ENCODE results near the gene PPM1H.

The PPM1H gene

DNA sequence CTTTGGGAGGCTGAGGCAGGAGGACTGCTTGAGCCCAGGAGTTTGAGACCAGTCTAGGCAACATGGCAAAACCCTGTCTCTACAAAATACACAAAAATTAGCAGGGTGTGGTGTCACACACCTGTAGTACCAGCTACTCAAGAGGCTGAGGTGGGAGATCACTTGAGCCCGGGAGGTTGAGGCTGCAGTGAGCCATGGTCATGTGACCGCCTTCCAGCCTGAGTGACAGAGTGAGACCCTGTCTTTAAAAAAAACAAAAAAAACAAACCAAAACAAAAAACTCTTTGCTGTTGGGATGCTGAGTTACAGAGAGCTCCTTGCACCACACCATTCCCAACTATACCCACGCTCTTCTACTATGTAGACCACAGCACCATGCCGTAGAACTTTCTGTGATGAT is 221.2 kb downstream of the PPM1H start:
- no peak for DNase-seq (ENCODE audit: low read depth)

DNA sequence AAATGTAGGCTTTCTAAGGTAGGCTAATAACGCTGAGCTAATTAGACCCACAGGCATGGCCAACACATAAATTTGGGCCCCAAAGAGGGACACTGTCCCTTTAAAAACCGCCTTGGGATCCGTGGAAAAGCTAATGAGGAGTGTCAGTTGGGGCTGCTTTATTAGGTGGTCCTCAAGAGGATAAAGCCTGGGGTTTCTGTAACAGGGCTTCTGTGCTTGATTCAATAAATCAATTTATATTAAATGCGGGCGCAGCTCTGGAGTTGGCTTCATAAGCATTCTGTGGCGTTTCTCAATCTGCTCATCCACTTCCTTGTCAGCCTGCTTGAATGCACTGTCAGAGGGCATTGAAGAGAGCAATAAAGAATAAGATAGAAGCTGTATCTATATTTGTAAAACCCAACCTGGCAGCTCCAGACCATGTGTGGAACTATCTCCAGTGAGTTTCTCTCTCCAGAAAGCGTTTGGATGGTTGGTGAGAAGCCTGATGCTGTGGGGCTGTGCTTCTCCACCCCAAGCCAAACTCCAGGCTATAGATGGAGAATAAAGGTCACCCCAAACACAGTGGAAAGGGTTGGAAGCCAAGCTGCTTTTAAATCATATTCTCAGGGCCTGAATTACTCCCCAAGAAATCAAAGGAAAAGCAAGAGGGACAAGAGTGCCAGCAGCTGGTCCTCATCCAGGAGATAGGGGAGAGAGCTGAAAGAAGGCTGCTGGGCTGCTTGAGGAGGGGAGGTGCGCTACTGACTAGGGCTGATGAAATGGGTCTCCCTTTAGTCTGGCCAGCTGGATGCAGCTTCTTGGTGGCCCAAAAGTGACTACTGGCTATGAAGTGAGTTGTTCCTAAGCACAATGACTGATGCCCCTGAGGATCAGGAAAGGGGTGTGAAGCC is 222.0 kb downstream of the PPM1H start:
- DNase-seq (ENCODE audit: low read depth) = no peak

DNA sequence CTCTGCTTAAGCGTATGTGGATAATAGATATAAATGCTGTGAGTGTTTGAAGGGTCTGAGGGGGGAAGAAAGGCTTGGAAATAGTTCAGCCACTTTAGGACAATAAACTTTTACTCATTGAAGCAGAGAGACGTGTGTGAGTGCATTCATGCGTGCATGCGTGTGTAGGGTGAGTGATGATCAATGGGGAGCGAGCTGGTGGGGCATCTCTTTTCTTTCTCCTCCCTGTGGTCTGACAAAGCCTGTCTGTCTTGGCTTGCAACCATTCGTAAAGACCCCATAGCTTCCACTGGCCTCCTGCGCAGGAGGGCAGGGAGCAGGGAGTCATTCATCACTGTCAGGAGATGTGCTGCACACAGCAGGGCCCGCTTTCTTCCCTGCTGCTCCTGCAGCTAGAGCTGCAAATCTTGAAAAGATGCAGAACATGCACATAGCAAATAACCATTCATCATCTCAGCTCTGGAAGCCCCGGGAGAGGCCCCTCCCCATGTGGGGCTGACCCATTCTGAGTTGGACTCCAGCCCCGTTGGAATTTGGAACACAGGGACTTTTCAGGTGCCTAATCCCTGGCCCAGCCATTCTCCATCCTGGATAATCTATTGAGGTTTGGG is 223.2 kb downstream of the PPM1H start:
- no peak for DNase-seq (ENCODE audit: low read depth)

DNA sequence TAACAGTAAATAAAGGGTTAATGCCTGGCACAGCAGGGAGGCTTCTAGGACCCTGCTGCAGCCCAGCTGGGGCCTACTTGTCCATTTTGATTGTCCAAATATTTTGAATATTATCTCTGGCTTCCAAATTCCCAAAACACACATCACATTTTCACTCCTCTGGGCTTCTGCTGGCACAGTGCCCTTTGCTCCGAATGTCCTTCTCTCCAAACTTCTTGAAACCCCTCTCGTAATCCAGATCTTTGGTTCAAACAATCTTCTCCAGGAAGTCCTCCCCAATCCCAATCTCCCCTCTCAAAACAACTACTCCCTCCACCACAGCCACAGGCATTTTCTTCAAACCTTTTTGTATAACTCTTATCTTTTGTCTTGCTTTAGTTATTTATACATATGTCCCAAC is 225.6 kb downstream of the PPM1H start:
- DNase-seq (ENCODE audit: low read depth) = no peak

DNA sequence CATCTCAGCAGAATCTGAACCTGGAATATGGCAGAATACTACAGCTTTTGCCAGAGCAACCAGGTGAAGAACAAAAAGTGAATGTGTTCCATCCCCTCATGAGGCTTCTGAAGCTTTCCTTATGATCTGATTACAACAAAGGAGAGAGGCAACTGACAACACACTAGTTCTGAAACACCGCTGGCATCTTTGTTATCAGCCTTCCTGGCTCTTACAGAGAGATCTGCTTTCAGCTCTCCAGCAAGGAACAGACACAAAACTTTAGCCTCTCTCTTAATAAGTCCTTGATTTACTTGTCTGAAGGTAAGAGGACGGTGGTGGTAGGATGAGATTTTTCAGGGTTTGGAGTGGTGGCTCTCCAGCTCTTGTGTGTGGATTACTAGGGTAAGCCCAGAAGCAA is 227.0 kb downstream of the PPM1H start:
- no peak for DNase-seq (ENCODE audit: low read depth)

DNA sequence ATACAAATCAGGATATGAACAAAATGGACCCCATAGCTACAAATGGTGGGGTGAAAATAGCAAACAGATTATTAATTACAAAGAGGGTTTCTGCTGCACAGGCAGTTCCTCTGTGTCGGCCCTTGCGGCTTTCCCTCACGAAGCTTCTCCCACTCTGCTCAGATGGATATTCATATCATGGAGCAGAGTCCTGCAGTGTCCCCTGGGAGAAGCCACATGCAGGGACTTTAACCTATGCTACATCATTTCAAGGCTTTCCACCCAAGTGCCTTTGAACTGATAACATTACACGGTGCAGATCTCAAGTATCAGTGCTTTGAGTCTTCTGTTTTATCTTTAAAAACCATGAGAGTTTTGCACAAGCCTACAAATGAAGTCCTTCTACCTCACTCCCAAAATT is 229.1 kb downstream of the PPM1H start:
- no peak for DNase-seq (ENCODE audit: low read depth)

DNA sequence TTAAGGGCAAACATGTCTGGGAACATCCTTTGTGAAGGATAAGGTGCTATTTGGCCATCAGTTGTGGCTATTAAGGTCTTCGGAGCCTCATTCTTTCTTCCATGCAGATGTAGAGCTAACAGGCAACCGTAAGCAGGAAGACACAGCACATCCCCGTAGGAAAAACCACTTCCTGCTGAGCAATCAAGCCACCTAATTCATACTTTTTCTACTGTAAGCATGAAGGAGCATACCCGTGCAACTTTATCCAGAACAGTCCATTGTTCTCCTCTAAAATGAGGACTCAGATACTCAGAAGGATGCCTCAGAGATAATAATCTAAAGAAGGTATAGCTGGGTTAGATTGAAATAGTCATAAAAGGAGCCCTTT is 232.0 kb downstream of the PPM1H start:
- no peak for DNase-seq (ENCODE audit: low read depth)

DNA sequence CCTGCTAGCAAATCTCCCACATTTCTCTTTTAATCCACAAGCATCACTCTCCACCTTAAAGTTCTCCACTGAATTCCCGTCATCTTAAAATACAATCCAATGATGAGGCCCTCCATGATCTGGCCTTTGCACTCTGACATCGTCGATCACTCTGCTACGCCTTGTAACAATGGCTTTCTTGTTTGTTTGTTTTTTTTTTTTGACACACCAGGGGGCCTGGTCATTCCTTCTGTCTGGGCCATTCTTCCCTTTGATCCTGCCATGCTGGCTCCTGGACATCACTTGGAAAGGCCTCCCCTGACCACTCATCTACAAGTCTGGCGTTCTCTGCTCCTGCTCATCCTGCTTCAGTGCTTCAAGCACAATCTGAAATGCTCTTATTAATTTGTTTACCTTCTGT is 233.5 kb downstream of the PPM1H start:
- no peak for DNase-seq (ENCODE audit: low read depth)

DNA sequence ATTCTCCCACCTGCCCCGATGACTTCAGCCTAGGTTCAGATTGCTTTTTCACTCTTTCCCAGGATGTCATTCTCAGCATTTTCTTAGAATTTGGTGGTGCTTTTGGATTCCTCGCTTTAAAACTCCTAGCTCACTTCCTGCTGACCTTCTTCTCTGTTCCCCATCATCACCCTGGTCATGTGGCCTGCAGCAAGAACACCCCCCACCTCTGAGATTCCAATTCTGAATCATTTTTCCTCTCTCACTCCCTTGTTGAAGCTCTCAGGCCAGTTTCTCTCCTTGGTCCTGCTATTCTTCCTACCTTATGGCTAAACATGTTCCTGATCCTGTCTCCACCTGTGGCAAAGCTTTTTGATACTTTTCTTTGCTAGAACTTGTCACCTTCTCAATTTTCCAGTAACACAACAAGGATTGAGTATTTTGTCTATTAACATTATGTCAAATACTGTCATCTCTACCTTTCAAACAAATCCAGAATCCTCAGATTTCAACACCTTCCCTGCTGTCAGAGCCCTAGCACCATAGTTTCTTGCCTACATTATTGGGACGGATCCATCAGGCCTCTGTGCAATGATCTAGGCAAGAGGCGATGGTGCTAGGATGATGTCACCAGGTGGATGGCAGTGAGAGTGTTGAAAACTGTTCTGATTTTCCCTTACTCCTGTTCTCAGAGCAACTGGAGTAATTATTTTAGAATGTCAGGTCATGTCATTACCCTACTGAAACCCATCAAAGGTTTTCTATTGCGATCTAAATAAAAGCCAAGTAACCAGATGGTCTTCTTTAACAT is 234.7 kb downstream of the PPM1H start:
- no peak for DNase-seq (ENCODE audit: low read depth)

DNA sequence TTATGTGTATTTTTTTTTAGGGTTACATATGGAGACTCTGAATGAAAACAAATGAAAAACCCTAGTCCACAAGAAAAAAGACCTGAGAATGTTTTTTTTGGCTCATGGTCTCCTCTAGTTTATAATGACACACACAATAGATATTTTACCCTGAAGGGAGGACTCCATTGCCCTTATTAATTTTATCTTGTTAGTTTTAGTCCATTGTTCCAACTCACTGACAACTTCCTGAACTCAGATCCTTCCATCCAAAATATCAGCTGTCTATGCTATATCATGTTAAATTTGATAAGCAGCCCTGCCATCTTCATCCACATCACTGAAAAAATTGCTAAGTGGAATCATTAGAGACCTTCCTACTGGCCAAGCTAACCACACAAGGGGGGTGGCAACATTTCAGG is 236.2 kb downstream of the PPM1H start:
- DNase-seq (ENCODE audit: low read depth) = peak; percentile 59

DNA sequence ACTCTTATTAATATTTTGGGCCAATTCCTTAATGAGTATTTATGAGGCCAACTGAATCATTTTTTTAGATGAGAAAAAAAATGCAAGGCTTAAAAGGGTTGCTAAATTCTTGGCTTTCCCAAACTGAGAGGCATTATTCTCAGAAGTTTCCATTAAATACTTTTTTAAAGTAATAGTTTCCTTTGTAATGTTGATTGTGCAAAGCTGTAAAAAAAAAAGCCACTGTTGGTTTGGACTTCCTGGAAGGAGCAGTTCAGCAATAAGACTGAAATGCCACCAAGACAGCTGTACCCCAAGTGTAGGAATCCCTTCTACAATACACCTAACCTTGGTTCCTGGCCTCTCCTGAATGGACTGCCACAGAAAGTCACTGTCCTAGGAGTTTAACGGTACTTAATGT is 237.1 kb downstream of the PPM1H start:
- no peak for DNase-seq (ENCODE audit: low read depth)

DNA sequence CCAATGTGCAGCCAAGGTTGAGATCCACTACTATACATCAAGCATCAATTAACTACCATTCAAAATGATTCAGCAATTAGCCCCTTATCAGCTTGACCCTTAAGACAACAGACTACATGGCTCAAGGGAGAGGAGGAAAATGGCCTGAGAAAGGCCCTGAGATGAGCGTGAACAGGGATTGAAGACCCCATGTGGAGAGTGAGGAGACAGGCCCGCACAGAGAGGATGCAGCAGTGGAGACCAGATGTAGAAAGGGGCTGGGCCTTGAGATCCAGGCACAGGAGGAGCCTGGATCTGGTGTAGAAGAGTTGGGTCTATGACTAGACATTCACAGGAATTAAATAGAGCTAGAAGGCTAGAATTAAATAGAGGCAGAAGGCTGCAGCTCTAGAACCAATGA is 239.3 kb downstream of the PPM1H start:
- no peak for DNase-seq (ENCODE audit: low read depth)

DNA sequence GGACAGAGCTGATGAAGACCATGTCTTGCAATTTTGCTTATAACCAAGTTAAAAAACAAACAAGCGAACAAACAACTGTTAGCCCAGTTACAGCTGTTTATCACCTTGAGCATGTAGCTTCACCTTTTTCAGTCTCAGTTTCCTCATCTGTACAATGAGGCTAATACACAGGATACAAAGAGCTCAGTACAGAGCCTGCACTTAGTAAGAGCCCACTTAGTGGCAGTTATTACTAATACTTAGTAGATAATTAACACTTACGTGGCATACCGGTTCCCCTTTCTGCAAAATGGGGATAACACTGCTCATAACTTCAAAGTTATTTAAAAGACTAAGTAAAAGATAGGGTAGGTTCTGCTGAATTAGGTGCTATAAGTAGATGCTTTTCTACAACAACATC is 240.3 kb downstream of the PPM1H start:
- no peak for DNase-seq (ENCODE audit: low read depth)

DNA sequence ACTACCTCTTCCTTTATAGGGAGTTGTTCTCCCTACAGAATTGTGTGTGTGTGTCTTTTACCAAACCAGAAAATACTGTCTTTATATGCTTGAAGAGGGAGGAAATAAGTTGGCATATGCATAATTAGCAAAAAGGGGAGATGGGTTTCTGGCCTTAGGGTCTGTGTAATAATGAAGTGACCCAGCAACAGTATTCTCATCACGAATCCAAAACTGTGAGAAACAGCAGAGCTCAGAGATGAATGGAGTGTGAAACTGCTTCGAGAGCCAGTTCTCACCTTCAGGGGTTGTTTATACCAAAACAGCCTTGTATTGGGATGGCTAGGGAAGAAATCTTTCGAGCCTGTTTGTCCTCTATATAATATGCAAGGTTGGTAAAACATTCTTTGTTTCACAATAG is 240.8 kb downstream of the PPM1H start:
- DNase-seq (ENCODE audit: low read depth) = no peak

DNA sequence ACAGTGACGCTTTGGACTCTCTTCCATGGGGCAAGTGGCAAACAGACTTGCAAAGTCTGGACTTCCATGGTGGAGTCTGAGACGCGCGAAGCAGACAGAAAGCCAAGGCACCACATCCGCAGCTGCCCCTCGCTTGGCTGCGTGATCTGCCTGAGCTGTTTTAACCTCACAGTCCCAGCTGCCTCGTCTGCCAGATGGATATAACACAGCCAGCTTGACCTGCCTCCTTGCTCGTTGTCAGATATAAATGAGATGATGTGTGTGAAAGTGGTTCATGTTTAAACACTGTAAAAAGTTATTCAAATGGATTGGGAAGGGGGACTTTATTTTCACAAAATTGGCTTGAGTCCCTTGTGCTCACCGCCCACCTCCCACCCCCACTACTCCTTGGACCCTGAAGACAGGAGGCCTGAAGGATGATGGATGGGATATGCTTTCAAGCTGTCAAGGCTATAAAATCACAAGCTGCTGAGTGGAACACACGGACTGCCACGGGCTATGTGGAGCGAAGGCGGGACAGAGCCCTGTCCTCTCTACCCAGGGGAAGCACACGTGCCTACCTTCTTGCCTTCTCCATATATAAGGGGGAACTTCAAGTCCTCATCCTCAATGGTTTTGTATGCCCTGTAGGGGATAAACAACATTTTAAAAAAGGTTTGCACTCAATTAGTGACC is 241.4 kb downstream of the PPM1H start:
- no peak for DNase-seq (ENCODE audit: low read depth)

DNA sequence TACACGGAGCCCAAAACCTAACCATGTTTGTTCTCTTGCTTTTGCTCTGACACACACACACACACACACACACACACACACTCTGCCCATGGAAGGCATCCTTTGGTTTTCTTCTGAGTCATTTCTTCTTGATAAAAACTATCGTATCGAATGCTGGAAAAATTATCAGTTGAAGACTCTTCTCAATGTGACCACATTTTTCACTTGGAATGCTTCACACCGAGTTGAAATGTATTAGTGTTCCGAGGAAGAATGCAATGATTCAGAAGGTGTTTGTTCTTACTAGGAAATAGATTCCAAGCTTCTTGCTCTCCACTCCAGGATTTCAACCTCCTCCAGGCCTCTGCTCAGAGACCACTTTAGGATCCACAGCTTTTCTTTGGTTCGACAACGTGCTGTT is 242.1 kb downstream of the PPM1H start:
- no peak for DNase-seq (ENCODE audit: low read depth)

DNA sequence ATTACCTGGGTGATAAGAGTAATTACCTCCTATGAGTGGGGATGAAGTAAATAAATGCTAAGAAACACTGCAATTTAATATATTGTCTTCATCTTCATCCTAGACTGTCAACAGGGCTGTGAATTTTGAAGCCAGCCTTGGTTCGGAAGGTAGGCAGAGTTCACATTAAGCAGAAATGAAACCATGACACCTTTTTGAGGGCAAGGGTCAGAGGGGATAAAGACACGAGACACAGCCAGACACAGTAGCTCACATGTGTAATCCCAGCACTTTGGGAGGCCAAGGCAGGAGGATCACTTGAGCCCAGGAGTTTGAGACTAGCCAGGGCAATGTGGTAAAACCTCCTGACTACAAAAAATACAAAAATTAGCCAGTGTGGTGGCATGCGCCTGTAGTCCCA is 243.6 kb downstream of the PPM1H start:
- DNase-seq (ENCODE audit: low read depth) = no peak

DNA sequence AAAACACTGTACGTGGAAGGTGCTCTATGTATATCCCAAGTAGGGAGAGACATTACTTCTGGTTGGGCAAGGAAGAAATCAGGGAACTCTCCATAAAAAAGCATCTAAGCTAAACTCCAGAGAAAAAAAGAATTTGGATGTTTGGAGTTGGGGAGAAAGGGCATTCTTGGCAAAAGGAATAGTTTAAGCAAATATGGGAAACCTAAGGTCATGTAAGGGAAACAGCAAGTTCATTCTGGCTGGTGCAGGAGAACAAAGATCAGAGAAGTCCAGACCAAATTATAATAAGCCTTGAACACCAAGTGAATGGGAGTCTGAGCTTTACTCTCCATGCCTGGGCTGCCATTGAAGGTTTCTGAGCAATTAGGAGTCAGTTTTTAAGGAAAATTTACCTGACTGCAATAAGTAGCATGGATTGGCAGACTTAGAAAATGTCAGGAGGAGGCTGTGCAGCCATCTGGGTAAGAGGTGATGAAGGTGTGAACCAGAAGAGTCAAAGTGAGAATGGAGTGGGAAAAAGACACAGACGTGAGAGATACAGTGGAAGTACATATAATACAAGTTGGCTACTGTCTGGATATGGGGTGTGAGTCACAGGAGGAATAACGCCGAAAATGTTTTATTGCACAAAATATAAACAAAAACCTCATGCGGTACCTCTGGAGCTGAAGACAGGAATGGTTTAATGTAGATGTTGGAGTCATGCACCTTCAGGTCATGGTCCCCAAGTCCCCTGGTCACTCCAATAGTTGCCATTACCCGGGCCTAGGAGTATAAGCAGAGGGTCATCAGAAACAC is 245.7 kb downstream of the PPM1H start:
- no peak for DNase-seq (ENCODE audit: low read depth)

DNA sequence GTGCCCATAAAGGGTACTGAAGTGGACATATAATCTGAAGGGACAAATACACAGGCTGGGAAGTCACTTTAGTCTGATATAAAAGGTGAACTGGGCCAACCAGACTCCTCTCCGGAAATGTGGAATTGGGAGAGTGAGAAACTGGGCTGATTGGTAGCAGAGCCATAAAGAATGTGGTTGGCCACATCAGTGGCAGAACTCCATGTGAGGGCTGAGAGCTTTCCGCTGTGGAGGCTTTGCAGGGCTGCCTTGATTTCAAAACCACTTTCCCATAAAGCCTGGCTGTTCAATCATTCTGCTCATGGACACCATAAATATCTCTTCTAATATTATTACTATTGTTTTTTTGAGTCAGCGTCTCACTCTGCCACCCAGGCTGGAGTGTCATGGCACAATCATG is 248.0 kb downstream of the PPM1H start:
- DNase-seq (ENCODE audit: low read depth) = peak; percentile 51

DNA sequence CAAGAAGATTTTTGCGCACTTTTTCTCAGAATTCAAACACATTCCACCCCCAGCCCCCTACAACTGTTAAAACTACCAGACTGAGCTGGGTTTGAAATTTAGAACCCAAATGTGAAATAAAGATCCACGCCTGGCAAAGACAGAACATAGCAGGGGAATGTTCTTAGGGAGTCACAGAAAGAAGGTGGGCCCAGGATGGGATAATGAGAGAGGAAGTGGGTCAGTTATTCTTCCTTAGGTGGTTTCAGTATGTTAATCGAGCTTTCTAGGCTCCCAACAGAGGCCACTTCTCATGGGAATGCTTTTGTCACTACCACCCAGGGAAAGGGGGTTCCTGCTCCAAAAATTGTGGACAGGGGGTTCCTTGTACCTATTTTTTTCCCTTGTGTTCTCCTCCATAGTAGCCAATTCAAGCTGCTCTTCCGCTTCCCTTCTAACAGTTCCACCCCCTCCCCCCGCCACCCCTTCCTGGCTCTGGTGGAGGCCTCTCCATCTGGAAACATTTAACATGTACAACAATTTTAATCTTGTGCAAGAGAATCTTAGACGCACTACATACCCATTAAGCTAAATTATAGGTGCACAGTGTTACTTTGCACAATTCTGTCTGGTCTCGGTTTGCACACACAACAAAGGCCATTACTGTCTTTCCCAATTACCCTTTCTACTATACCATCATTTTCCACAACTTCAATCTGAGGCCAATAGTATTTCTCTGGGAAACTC is 250.2 kb downstream of the PPM1H start:
- no peak for DNase-seq (ENCODE audit: low read depth)

All from stromal cell of bone marrow (primary cell).